MM.1S (cell line): ENCODE measurements around the gene ACCSL.

Experiments
- CTCF ChIP-seq: fragments of 300-600 bp; sonication (generic); IDR thresholded peaks from 2 replicates; pipeline ENCODE4 v1.5.1; 2016; ENCODE audit warnings: antibody characterized with exemption, low read length, mixed read lengths
- EZH2 ChIP-seq: fragments of 300-600 bp; sonication (generic); optimal IDR thresholded peaks from 2 replicates; pipeline ENCODE3; 2017; ENCODE audit warnings: low read depth, mild to moderate bottlenecking, antibody characterized with exemption, low read length, mixed read lengths
- EZH2phosphoT487 ChIP-seq: fragments of 300-600 bp; sonication (generic); IDR thresholded peaks from 2 replicates; pipeline ENCODE4 v1.6.1; 2018; ENCODE audit warnings: antibody characterized with exemption, low read length

DNA sequence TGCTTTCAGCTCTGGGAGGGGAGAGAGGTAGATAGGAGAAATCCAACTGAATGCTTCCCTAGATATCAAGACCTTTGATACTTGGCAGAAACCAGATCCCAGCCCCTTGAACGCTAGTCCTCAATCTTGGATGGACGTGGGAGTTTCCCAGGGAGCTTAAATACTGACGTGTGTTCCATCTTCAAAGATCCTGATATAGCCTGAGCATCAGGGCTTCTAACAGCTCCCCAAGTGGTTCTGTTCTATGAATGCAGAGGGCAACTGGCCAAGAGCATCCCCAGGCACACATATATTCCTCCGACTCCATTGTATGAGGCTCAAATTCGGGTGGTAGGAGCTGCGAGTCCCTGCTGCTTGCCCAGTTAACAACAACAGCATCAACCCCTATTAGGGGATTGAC is 9.6 kb downstream of the ACCSL start:
- TF ChIP-seq CTCF: no peak
- TF ChIP-seq EZH2: no peak
- no peak for TF ChIP-seq EZH2phosphoT487
